NCI-H1048 (cell line): ENCODE data around the gene SPATA31A6.
"Not testable (repeated sequence)": the region's sequence is repeated elsewhere in the genome, so short reads cannot be mapped to it uniquely, and the experiment has no call there.

ENCODE experiments used
- DNase-seq: peaks from one replicate; lab custom pipeline; 2025; lab: John Stamatoyannopoulos, UW

Gene SPATA31A6

GRCh38 chr9:42183359-42183758, at the start of gene SPATA31A6:
TSS of gene SPATA31A6 (plus strand) at chr9:42183659. CDS start at chr9:42183688, 29 bp downstream.
- not testable (repeated sequence) for DNase-seq

- not testable (repeated sequence) for DNase-seq
Measured at GRCh38 chr9:42160299-42160698, 23.2 kb upstream of the SPATA31A6 start.

- not testable (repeated sequence) for DNase-seq
Measured at GRCh38 chr9:42219861-42220260, 36.4 kb downstream of the SPATA31A6 start.

- not testable (repeated sequence) for DNase-seq
Measured at GRCh38 chr9:42223230-42223629, 39.8 kb downstream of the SPATA31A6 start.

- not testable (repeated sequence) for DNase-seq
Measured at GRCh38 chr9:42233031-42233430, 49.6 kb downstream of the SPATA31A6 start.

GRCh38 chr9:42234610-42235009, 51.2 kb downstream of the SPATA31A6 start:
- DNase-seq: not testable (repeated sequence)

GRCh38 chr9:42235352-42235991, 52.0 kb downstream of the SPATA31A6 start:
- not testable (repeated sequence) for DNase-seq

GRCh38 chr9:42236097-42236496, 52.6 kb downstream of the SPATA31A6 start:
- not testable (repeated sequence) for DNase-seq

- DNase-seq: not testable (repeated sequence)
Measured at GRCh38 chr9:42237381-42237780, 53.9 kb downstream of the SPATA31A6 start.

GRCh38 chr9:42238862-42239261, 55.4 kb downstream of the SPATA31A6 start:
- not testable (repeated sequence) for DNase-seq
